Natural killer cell (primary cell): Measurements from ENCODE around the gene IBA57. TPM values are rescaled to one million over a fixed set of nuclear protein-coding genes. Genes with fewer than 3 reads are reported as not detected.
A peak's percentile ranks its signal among the peaks of the same experiment; 100 is the strongest.

ENCODE experiments used
- ATAC-seq, 3 donors: fragments of 150-1000 bp in 2 of 3; fragments of 200-7000 bp in 1 of 3; cut with Tn5 transposase; 1 replicate in 1 of 3; 2 replicates in 2 of 3; pipeline ENCODE4 v1.10.0; 2021; ENCODE audit warnings: mild to moderate bottlenecking in 2 of 3, moderate library complexity in 2 of 3
- DNase-seq, 2 donors: peaks; one replicate each; pipeline versions ENCODE4 v3.0.0 to v3.0.0-alpha.2; 2013 to 2021; ENCODE audit warnings: mixed read lengths in 1 of 2
- H3K27ac ChIP-seq: one replicate; pipeline ENCODE4 v1.5.1; 2013; ENCODE audit warnings: mild to moderate bottlenecking, low read length
- H3K27me3 ChIP-seq: one replicate; pipeline ENCODE4 v1.6.1; 2013; ENCODE audit warnings: low read length; ENCODE audit not compliant: control insufficient read depth, insufficient read depth
- H3K36me3 ChIP-seq: one replicate; pipeline ENCODE4 v1.6.1; 2013; ENCODE audit warnings: low read length; ENCODE audit not compliant: control insufficient read depth, insufficient read depth
- H3K4me1 ChIP-seq: one replicate; pipeline ENCODE4 v1.6.1; 2013; ENCODE audit warnings: low read length; ENCODE audit not compliant: control insufficient read depth, insufficient read depth
- H3K4me3 ChIP-seq: one replicate; pipeline ENCODE4 v1.5.1; 2013; ENCODE audit warnings: low read length
- H3K9me3 ChIP-seq: one replicate; pipeline ENCODE4 v1.6.1; 2013; ENCODE audit warnings: low read length; ENCODE audit not compliant: control insufficient read depth, insufficient read depth
- H3K27ac Mint-ChIP-seq, 2 donors: one replicate each; pipeline ENCODE4 v1.8.0; 2022; ENCODE audit warnings: mild to moderate bottlenecking in 2 of 2, mixed read lengths in 2 of 2, moderate library complexity in 1 of 2
- H3K27me3 Mint-ChIP-seq, 2 donors: one replicate each; pipeline ENCODE4 v1.8.0; 2022; ENCODE audit warnings: low read depth in 2 of 2, mixed read lengths in 2 of 2
- H3K36me3 Mint-ChIP-seq: one replicate; pipeline ENCODE4 v1.8.0; 2022; ENCODE audit warnings: mixed read lengths
- H3K4me1 Mint-ChIP-seq, 2 donors: one replicate each; pipeline ENCODE4 v1.8.0; 2022; ENCODE audit warnings: mixed read lengths in 2 of 2
- H3K4me3 Mint-ChIP-seq: one replicate; pipeline ENCODE4 v1.8.0; 2022; ENCODE audit warnings: mild to moderate bottlenecking, moderate library complexity, mixed read lengths
- H3K9me3 Mint-ChIP-seq, 2 donors: one replicate each; pipeline ENCODE4 v1.8.0; 2022; ENCODE audit warnings: mixed read lengths in 2 of 2
- WGBS: methylation state at CpG from one replicate; pipeline ENCODE4 v1.1.7; 2013; ENCODE audit warnings: missing lambda C conversion rate; ENCODE audit not compliant: insufficient coverage; 5-methylcytosine and 5-hydroxymethylcytosine counted together
- intact Hi-C: fragments of 100-400 bp; cut with micrococcal nuclease; formaldehyde crosslinking; loops from one replicate; pipeline ENCODE4 v1.14.2; 2022
- total RNA-seq, 4 donors: library from RNA; stranded (reverse); fragments of 120-200 nt in 1 of 4; gene quantifications; one replicate each; pipeline versions ENCODE4 v1.2.3 to v1.2.4, GENCODE V29; 2013 to 2022
- TF ChIP-seq, protein P1 (sequence below): fragments of 200-600 bp; IDR thresholded peaks from one replicate; pipeline ENCODE4 v1.8.0; 2022; ENCODE audit warnings: antibody characterized with exemption

Gene IBA57
- total RNA-seq, 3 donors from 2014 or later (not counting 1 experiment from before 2014, with no cell fraction given), result 13.3 to 14.1 (median 13.8) TPM

DNA sequence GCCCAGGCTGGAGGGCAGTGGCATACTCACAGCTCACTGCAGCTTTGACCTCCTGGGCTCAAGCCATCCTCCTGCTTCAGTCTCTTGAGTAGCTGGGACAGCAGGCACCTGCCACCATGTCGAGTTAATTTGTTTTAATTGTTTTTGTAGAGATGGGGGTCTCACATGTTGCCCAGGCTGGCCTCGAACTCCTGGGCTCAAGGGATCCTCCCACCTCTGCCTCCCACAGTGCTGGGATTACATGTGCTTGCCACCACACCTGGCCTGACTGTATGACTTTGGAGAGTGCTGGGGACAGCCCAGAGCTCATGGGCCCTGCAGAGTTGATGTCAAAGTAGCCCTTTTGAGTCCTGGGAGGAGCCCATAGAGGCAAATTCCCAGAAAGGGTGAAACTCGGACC lies 44.1 kb downstream of the IBA57 start:
- no peaks in the 10 kb centered on the region for H3K27me3 ChIP-seq
- ATAC-seq (no peak), DNase-seq (no peak)
- H3K4me1 ChIP-seq, result peaks cover 19% of the 10 kb centered on the region
- Mint-ChIP-seq H3K36me3 (no peaks in the 10 kb centered on the region), H3K9me3 (no peaks in the 10 kb centered on the region), H3K4me1 (peaks cover 0 to 7% of the 10 kb centered on the region in 2 donors), H3K4me3 (no peak overlapping the region), H3K27me3 (no peaks in the 10 kb centered on the region), H3K27ac (no peak overlapping the region)
- H3K4me3 ChIP-seq, result no peak overlapping the region
- 91% methylated on average over 3 of the region's 3 CpGs for WGBS
- no peak overlapping the region for H3K27ac ChIP-seq
- H3K9me3 ChIP-seq, result no peaks in the 10 kb centered on the region
- intact Hi-C loops, result no loop called here
- TF ChIP-seq, protein P1, sequence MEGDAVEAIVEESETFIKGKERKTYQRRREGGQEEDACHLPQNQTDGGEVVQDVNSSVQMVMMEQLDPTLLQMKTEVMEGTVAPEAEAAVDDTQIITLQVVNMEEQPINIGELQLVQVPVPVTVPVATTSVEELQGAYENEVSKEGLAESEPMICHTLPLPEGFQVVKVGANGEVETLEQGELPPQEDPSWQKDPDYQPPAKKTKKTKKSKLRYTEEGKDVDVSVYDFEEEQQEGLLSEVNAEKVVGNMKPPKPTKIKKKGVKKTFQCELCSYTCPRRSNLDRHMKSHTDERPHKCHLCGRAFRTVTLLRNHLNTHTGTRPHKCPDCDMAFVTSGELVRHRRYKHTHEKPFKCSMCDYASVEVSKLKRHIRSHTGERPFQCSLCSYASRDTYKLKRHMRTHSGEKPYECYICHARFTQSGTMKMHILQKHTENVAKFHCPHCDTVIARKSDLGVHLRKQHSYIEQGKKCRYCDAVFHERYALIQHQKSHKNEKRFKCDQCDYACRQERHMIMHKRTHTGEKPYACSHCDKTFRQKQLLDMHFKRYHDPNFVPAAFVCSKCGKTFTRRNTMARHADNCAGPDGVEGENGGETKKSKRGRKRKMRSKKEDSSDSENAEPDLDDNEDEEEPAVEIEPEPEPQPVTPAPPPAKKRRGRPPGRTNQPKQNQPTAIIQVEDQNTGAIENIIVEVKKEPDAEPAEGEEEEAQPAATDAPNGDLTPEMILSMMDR, result no peak
- no peaks in the 10 kb centered on the region for H3K36me3 ChIP-seq

DNA sequence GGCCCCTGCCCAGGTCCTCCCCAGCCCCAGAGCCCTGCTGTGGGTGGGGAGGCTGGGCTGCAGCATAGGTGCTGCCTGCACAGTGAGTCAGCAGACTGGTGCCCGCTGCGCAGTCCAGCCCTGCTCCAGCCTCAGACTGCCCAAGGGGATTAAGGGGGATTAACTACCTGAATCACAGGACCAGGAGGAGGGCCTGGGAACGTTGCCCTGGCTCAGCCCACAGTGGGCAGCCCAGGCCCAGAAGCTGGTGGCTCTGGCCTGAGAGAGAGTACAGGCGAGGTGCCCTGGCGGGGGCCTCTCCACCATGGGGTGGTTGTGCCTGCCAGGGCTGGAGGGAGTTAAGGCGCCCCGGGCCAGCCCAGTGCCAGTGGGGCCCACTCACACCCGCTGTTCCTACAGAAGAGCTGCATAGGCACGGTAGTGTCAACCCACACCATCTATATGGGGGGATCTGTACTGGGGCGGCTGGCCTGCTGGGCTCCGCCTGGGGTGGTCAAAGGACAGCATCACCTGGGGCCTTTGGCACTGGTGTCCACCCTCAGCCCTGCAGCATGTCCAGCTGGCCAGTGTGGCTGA lies 44.6 kb downstream of the IBA57 start:
- ATAC-seq, result no peak

DNA sequence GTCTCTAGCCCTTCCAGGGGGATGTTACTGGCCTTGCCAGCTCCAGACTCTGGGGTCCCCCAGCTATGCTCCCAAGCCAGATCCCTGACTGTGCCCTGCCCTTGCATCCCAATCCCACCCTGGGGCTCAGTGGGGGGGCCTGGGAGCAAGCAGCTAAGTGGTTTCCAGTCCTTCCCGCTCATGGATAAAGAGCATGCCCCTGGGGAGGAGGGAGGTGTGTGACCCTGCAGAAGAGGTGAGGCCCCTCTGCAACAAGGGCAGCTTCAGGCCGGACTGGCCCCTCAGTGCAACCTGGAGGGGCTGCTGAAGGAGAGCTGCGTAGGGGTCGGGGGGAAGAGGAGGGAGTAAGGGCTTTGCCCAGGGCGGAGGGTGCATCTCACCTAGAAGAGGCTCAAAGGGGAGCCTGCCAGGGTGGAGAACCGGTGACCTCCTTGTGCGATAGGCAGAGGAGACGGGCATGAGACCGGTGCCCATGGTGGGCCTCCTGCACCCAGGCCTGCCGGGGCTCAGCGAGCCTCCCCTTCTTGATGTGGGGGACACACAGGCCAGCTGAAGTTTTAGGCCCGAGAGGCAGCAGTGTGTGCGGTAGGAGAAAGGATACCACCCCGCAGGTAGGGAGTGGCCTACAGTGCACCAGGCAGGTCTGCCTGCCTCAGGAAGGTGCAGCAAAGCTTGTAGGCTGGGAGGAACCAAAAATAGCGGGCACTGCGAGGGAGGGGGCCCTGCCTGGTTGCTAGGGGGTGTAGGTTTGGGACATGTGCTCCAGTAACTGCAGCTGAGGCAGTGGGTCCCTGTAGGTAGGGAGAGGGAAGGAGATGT lies 45.3 kb downstream of the IBA57 start:
- Histone ChIP-seq H3K36me3 (no peaks in the 10 kb centered on the region), H3K27ac (no peak overlapping the region), H3K4me1 (peaks cover 19% of the 10 kb centered on the region), H3K9me3 (no peaks in the 10 kb centered on the region), H3K27me3 (no peaks in the 10 kb centered on the region), H3K4me3 (no peak overlapping the region)
- DNase-seq (peak in 1 of 2 donors; percentile 31), ATAC-seq (no peak)
- peak overlapping the region in 1 of 2 donors; percentile 15 for H3K27ac Mint-ChIP-seq
- WGBS, result 89% methylated on average over 15 of the region's 16 CpGs
- H3K27me3 Mint-ChIP-seq, result no peaks in the 10 kb centered on the region
- no peaks in the 10 kb centered on the region for H3K36me3 Mint-ChIP-seq
- H3K4me3 Mint-ChIP-seq, result peak overlapping the region; percentile 47
- H3K9me3 Mint-ChIP-seq, result no peaks in the 10 kb centered on the region
- TF ChIP-seq, protein P1, result no peak
- intact Hi-C loops, result no loop called here
- H3K4me1 Mint-ChIP-seq, result peaks cover 0 to 7% of the 10 kb centered on the region in 2 donors

More for the DNA sequence above, 44.6 kb downstream of the IBA57 start:
- Histone ChIP-seq H3K4me3 (no peak overlapping the region), H3K27ac (no peak overlapping the region), H3K36me3 (no peaks in the 10 kb centered on the region), H3K27me3 (no peaks in the 10 kb centered on the region), H3K9me3 (no peaks in the 10 kb centered on the region), H3K4me1 (peaks cover 19% of the 10 kb centered on the region)
- no peak overlapping the region for H3K4me3 Mint-ChIP-seq
- WGBS, result 86% methylated on average over 11 of the region's 11 CpGs
- TF ChIP-seq, protein P1, result no peak
- H3K27me3 Mint-ChIP-seq, result no peaks in the 10 kb centered on the region
- H3K4me1 Mint-ChIP-seq, result peaks cover 0 to 7% of the 10 kb centered on the region in 2 donors
- no peaks in the 10 kb centered on the region for H3K36me3 Mint-ChIP-seq
- no peaks in the 10 kb centered on the region for H3K9me3 Mint-ChIP-seq
- intact Hi-C loops, result no loop called here
- no peak for DNase-seq
- no peak overlapping the region for H3K27ac Mint-ChIP-seq
